HepG2 (cell line): ENCODE results near the gene FAM3C.

ENCODE experiments used
- CTCF ChIP-seq: sonication (generic); formaldehyde crosslinking; IDR thresholded peaks from 2 replicates; pipeline ENCODE4 v1.5.0; 2020; ENCODE audit warnings: mild to moderate bottlenecking, missing genetic modification reagents, moderate library complexity
- EZH2 ChIP-seq: conservative IDR thresholded peaks from 2 replicates; pipeline ENCODE4 v1.6.1; 2012; ENCODE audit warnings: mild to moderate bottlenecking, low read depth, low read length, moderate library complexity
- MED8 ChIP-seq: sonication (generic); formaldehyde crosslinking; IDR thresholded peaks from 2 replicates; pipeline ENCODE4 v1.8.1; 2023; ENCODE audit warnings: mild to moderate bottlenecking, missing genetic modification reagents; ENCODE audit not compliant: insufficient replicate concordance
- PRDM4 ChIP-seq: sonication (generic); formaldehyde crosslinking; IDR thresholded peaks from 2 replicates; pipeline ENCODE4 v1.9.0; 2021; ENCODE audit warnings: missing genetic modification reagents, borderline replicate concordance
- SALL1 ChIP-seq: sonication (generic); formaldehyde crosslinking; IDR thresholded peaks from 2 replicates; pipeline ENCODE4 v1.8.0; 2022; ENCODE audit warnings: mild to moderate bottlenecking, missing genetic modification reagents
- TBX3 ChIP-seq: fragments of 450-650 bp; IDR thresholded peaks from 2 replicates; pipeline ENCODE4 v1.6.1; 2017; ENCODE audit warnings: antibody characterized with exemption, mild to moderate bottlenecking, inconsistent platforms, borderline replicate concordance
- ZFP37 ChIP-seq: sonication (generic); formaldehyde crosslinking; IDR thresholded peaks from 2 replicates; pipeline ENCODE4 v1.4.0; 2020; ENCODE audit warnings: missing genetic modification reagents, borderline replicate concordance

- TF ChIP-seq EZH2 = no peak
- no peak for TF ChIP-seq MED8 (CRISPR knock-in tag)
- TF ChIP-seq TBX3 = no peak
- TF ChIP-seq ZFP37 = no peak
- TF ChIP-seq CTCF = no peak
- TF ChIP-seq PRDM4 (CRISPR knock-in tag) = no peak
- TF ChIP-seq SALL1 (CRISPR knock-in tag) = no peak
Observed at GRCh38 chr7:121414436-121414835, 18.3 kb upstream of the FAM3C start.
